ENCODE data around the gene ABCA7. TPM values are rescaled to one million over a fixed set of nuclear protein-coding genes. Genes with fewer than 3 reads are reported as not detected.

The ABCA7 gene
- total RNA-seq, 1 donor from 2014 or later, result 16.3 TPM

- TF ChIP-seq CTCF (IDR thresholded peaks at IDR 0.05; ENCODE audit: unreplicated experiment), result no peak
- peak overlapping the region; percentile 73 for H3K4me3 Mint-ChIP-seq (ENCODE audit: unreplicated experiment)
- H3K27ac Mint-ChIP-seq (ENCODE audit: unreplicated experiment), result peak overlapping the region; percentile 62
- no peak for DNase-seq (ENCODE audit: low spot score)
- peaks cover 10% of the 10 kb centered on the region for H3K9me3 Mint-ChIP-seq (ENCODE audit: unreplicated experiment)
- peaks cover 21% of the 10 kb centered on the region for H3K27me3 Mint-ChIP-seq (ENCODE audit: unreplicated experiment)
- peaks cover 26% of the 10 kb centered on the region for H3K36me3 Mint-ChIP-seq (ENCODE audit: low read depth, unreplicated experiment)
- H3K4me1 Mint-ChIP-seq (ENCODE audit: unreplicated experiment), result no peaks in the 10 kb centered on the region
Measured at GRCh38 chr19:1057176-1057855, 17.4 kb downstream of the ABCA7 start.

DNA sequence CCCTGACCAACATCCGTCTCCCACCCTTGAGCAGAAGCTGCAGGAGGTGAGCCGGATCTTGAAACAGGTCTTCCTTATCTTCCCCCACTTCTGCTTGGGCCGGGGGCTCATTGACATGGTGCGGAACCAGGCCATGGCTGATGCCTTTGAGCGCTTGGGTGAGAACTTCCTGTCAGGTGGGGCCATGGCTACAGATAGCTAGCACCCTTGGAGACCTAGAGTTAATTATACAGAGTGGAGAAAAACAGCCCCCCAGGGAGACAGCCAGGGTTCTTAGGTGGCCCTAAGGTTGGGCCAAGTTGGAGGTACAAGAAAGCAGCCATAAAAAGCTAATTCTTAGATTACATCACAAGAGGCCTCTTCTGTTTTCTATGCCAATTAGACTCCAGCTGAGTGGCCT, 18.2 kb downstream of the ABCA7 start:
- no peaks in the 10 kb centered on the region for H3K4me1 Mint-ChIP-seq (ENCODE audit: unreplicated experiment)
- H3K27me3 Mint-ChIP-seq (ENCODE audit: unreplicated experiment), result peaks cover 20% of the 10 kb centered on the region
- H3K9me3 Mint-ChIP-seq (ENCODE audit: unreplicated experiment), result peaks cover 10% of the 10 kb centered on the region
- H3K36me3 Mint-ChIP-seq (ENCODE audit: low read depth, unreplicated experiment), result peaks cover 25% of the 10 kb centered on the region
- no peak overlapping the region for H3K27ac Mint-ChIP-seq (ENCODE audit: unreplicated experiment)
- TF ChIP-seq CTCF (IDR thresholded peaks at IDR 0.05; ENCODE audit: unreplicated experiment), result no peak
- DNase-seq (ENCODE audit: low spot score), result no peak
- peak overlapping the region; percentile 22 for H3K4me3 Mint-ChIP-seq (ENCODE audit: unreplicated experiment)

GRCh38 chr19:1060689-1061088, 20.8 kb downstream of the ABCA7 start:
- Mint-ChIP-seq H3K27me3 (ENCODE audit: unreplicated experiment) (peaks cover 24% of the 10 kb centered on the region), H3K4me1 (ENCODE audit: unreplicated experiment) (no peaks in the 10 kb centered on the region), H3K36me3 (ENCODE audit: low read depth, unreplicated experiment) (peaks cover 25% of the 10 kb centered on the region), H3K27ac (ENCODE audit: unreplicated experiment) (no peak overlapping the region), H3K9me3 (ENCODE audit: unreplicated experiment) (peaks cover 10% of the 10 kb centered on the region), H3K4me3 (ENCODE audit: unreplicated experiment) (no peak overlapping the region)
- TF ChIP-seq CTCF (IDR thresholded peaks at IDR 0.05; ENCODE audit: unreplicated experiment), result no peak
- no peak for DNase-seq (ENCODE audit: low spot score)

- no peak overlapping the region for H3K4me3 Mint-ChIP-seq (ENCODE audit: unreplicated experiment)
Measured at GRCh38 chr19:1061987-1062386, 22.1 kb downstream of the ABCA7 start.

More at GRCh38 chr19:1061987-1062386, 22.1 kb downstream of the ABCA7 start:
- peaks cover 16% of the 10 kb centered on the region for H3K36me3 Mint-ChIP-seq (ENCODE audit: low read depth, unreplicated experiment)
- no peak for TF ChIP-seq CTCF (IDR thresholded peaks at IDR 0.05; ENCODE audit: unreplicated experiment)
- H3K27ac Mint-ChIP-seq (ENCODE audit: unreplicated experiment), result no peak overlapping the region
- H3K9me3 Mint-ChIP-seq (ENCODE audit: unreplicated experiment), result peaks cover 5% of the 10 kb centered on the region
- peaks cover 18% of the 10 kb centered on the region for H3K27me3 Mint-ChIP-seq (ENCODE audit: unreplicated experiment)
- no peak for DNase-seq (ENCODE audit: low spot score)
- H3K4me1 Mint-ChIP-seq (ENCODE audit: unreplicated experiment), result no peaks in the 10 kb centered on the region

All from endothelial cell (in vitro differentiated cells).